HCT116 (cell line): ENCODE results near the gene CNST. TPM values are rescaled to one million over a fixed set of nuclear protein-coding genes. Genes with fewer than 3 reads are reported as not detected.

Source experiments
- ATAC-seq: fragments of 200-7000 bp; cut with Tn5 transposase; 2 replicates; pipeline ENCODE4 v1.9.1; 2020; ENCODE audit warnings: mild to moderate bottlenecking, moderate library complexity
- BruUV-seq: library from RNA; stranded (reverse); fragments of 400-500 nt; replicated peaks from 2 replicates; lab custom pipeline; 2021; lab: Mats Ljungman, UMichigan
- CTCF ChIA-PET: fragments of 300-600 bp; sonication (Branson Sonifier 250); formaldehyde crosslinking; loops from one replicate; lab custom pipeline; 2021; ENCODE audit warnings: antibody characterized with exemption; lab: Charles Lee
- POLR2A ChIA-PET: fragments of 300-600, 350-600 bp; sonication (Branson Sonifier 250); formaldehyde crosslinking; loops from one replicate; lab custom pipeline; 2021; ENCODE audit warnings: antibody characterized with exemption; lab: Charles Lee
- RAD21 ChIA-PET, 2 experiments: fragments of 300-600 bp; sonication (Branson Sonifier 250); formaldehyde crosslinking; loops; one replicate each; lab custom pipeline; 2023; ENCODE audit warnings: low total read pairs in 2 of 2; ENCODE audit not compliant: uncharacterized antibody in 2 of 2, unreplicated experiment in 2 of 2, low non-redundant PET in 1 of 2; lab: Charles Lee
- DNase-seq: peaks from one replicate; pipeline ENCODE4 v3.0.0-alpha.2; 2010; ENCODE audit warnings: low read depth, low spot score
- H2AFZ ChIP-seq: fragments of 200-600 bp; shearing (Covaris generic), sonication (generic); 2 replicates; pipeline ENCODE4 v1.6.1; 2017; ENCODE audit warnings: low read depth, mixed run types, mixed read lengths, antibody characterized with exemption, low read length; ENCODE audit not compliant: poor library complexity, severe bottlenecking
- H3K27ac ChIP-seq: 2 replicates; pipeline ENCODE4 v1.5.1; 2012; ENCODE audit warnings: low read depth, low read length
- H3K27me3 ChIP-seq: fragments of 200-600 bp; sonication (generic); 2 replicates; pipeline ENCODE4 v1.6.1; 2016; ENCODE audit warnings: mixed run types, low read length, mixed read lengths; ENCODE audit not compliant: insufficient read depth
- H3K36me3 ChIP-seq, 2 experiments: fragments of 200-500 bp in 1 of 2; fragments of 200-600 bp in 1 of 2; sonication (Bioruptor generic) in 1 of 2; sonication (generic) in 1 of 2; 2 replicates each; pipeline versions ENCODE4 v1.5.1 to v1.6.1; 2014 to 2016; ENCODE audit warnings: low read length in 2 of 2, inconsistent platforms in 1 of 2, mixed read lengths in 1 of 2, mixed run types in 1 of 2; ENCODE audit not compliant: insufficient read depth in 2 of 2, control insufficient read depth in 1 of 2
- H3K4me1 ChIP-seq, 2 experiments: fragments of 200-600 bp in 1 of 2; sonication (generic) in 1 of 2; 2 replicates each; pipeline versions ENCODE4 v1.5.1 to v1.6.1; 2012 to 2017; ENCODE audit warnings: low read length in 2 of 2, inconsistent platforms in 1 of 2, mild to moderate bottlenecking in 1 of 2, mixed read lengths in 1 of 2, mixed run types in 1 of 2, moderate library complexity in 1 of 2; ENCODE audit not compliant: insufficient read depth in 2 of 2, control insufficient read depth in 1 of 2
- H3K4me2 ChIP-seq: fragments of 200-600 bp; sonication (generic); 2 replicates; pipeline ENCODE4 v1.6.1; 2017; ENCODE audit warnings: mixed run types, low read length, mixed read lengths
- H3K4me3 ChIP-seq, 2 experiments: fragments of 200-600 bp in 1 of 2; sonication (generic) in 1 of 2; replicated peaks in 1 of 2; 2 replicates each; pipeline ENCODE4 v1.5.1; 2011 to 2016; ENCODE audit warnings: low read length in 2 of 2, control low read depth in 1 of 2, low read depth in 1 of 2, mild to moderate bottlenecking in 1 of 2, mixed read lengths in 1 of 2, mixed run types in 1 of 2
- H3K79me2 ChIP-seq: fragments of 200-600 bp; sonication (generic); 2 replicates; pipeline ENCODE4 v1.6.1; 2017; ENCODE audit warnings: mild to moderate bottlenecking, mixed run types, low read length, moderate library complexity, mixed read lengths; ENCODE audit not compliant: insufficient read depth
- H3K9ac ChIP-seq: fragments of 200-600 bp; sonication (generic); 2 replicates; pipeline ENCODE4 v1.6.1; 2016; ENCODE audit warnings: low read length, mixed read lengths
- H3K9me2 ChIP-seq: fragments of 200-600 bp; sonication (generic), shearing (Covaris generic); 2 replicates; pipeline ENCODE4 v1.6.1; 2017; ENCODE audit warnings: mixed run types, mild to moderate bottlenecking, moderate library complexity; ENCODE audit not compliant: insufficient read depth
- H3K9me3 ChIP-seq, 2 experiments: fragments of 200-500 bp in 1 of 2; fragments of 200-600 bp in 1 of 2; sonication (Bioruptor generic) in 1 of 2; sonication (generic) in 1 of 2; 2 replicates each; pipeline ENCODE4 v1.6.1; 2014 to 2017; ENCODE audit warnings: low read length in 2 of 2, mixed read lengths in 2 of 2, inconsistent platforms in 1 of 2, low read depth in 1 of 2, mild to moderate bottlenecking in 1 of 2, mixed run types in 1 of 2, moderate library complexity in 1 of 2; ENCODE audit not compliant: control insufficient read depth in 1 of 2, insufficient read depth in 1 of 2
- H4K20me1 ChIP-seq: fragments of 200-600 bp; sonication (generic), shearing (Covaris generic); 2 replicates; pipeline ENCODE4 v1.6.1; 2017; ENCODE audit warnings: mixed run types, mild to moderate bottlenecking, moderate library complexity; ENCODE audit not compliant: insufficient read depth
- CEBPB ChIP-seq: IDR thresholded peaks from 2 replicates; pipeline ENCODE4 v1.6.1; 2012; ENCODE audit warnings: low read depth
- EGR1 ChIP-seq: IDR thresholded peaks from 2 replicates; pipeline ENCODE4 v1.6.1; 2012; ENCODE audit warnings: low read depth
- ELF1 ChIP-seq: IDR thresholded peaks from 2 replicates; pipeline ENCODE4 v1.6.1; 2012; ENCODE audit warnings: low read depth, borderline replicate concordance
- JUND ChIP-seq: IDR thresholded peaks from 2 replicates; pipeline ENCODE4 v1.6.1; 2012
- MAX ChIP-seq: IDR thresholded peaks from 2 replicates; pipeline ENCODE4 v1.6.1; 2012
- REST ChIP-seq: IDR thresholded peaks from 2 replicates; pipeline ENCODE4 v1.6.1; 2012; ENCODE audit warnings: low read depth
- SP1 ChIP-seq: IDR thresholded peaks from 2 replicates; pipeline ENCODE4 v1.6.1; 2012; ENCODE audit warnings: low read depth
- SRF ChIP-seq: IDR thresholded peaks from 2 replicates; pipeline ENCODE4 v1.6.1; 2012; ENCODE audit warnings: low read depth
- ZBTB33 ChIP-seq: IDR thresholded peaks from 2 replicates; pipeline ENCODE4 v1.6.1; 2011; ENCODE audit warnings: mild to moderate bottlenecking, low read length, moderate library complexity; ENCODE audit not compliant: insufficient replicate concordance; ENCODE audit errors: extremely low read depth
- ZFX ChIP-seq: fragments of 450-650 bp; IDR thresholded peaks from 2 replicates; pipeline ENCODE4 v1.6.1; 2017
- ZNF274 ChIP-seq: fragments of 200-500 bp; sonication (Bioruptor generic); IDR thresholded peaks from 2 replicates; pipeline ENCODE4 v1.6.1; 2014; ENCODE audit warnings: mild to moderate bottlenecking, low read depth, low read length, inconsistent platforms
- intact Hi-C: fragments of 100-400 bp; cut with micrococcal nuclease; formaldehyde crosslinking; loops from 2 replicates; pipeline ENCODE4 v1.10.0; 2022
- total RNA-seq: library from RNA; stranded (reverse); gene quantifications from one replicate; pipeline ENCODE4 v1.2.1, GENCODE V29; 2021; ENCODE audit not compliant: unreplicated experiment

CNST gene
- total RNA-seq, 1 experiment from 2014 or later: 13.5 TPM

GRCh38 chr1:246579818-246580217 is 13.6 kb downstream of the CNST start:
- Histone ChIP-seq H2AFZ (no peak overlapping the region), H3K4me2 (no peak overlapping the region), H3K27me3 (no peaks in the 10 kb centered on the region), H3K4me3 (no peak overlapping the region), H3K9me3 (no peaks in the 10 kb centered on the region), H3K36me3 (no peaks in the 10 kb centered on the region), H3K9ac (no peak overlapping the region), H3K79me2 (peaks cover 52% of the 10 kb centered on the region), H4K20me1 (peaks cover 5% of the 10 kb centered on the region; the same call in 1 of the 2 replicates), H3K27ac (no peak overlapping the region), H3K9me2 (no peaks in the 10 kb centered on the region), H3K4me1 (no peaks in the 10 kb centered on the region)
- BruUV-seq: no TSS peak
- CTCF ChIA-PET: no interaction called here
- POLR2A ChIA-PET: no interaction called here
- ATAC-seq: no peak
- intact Hi-C loops: no loop called here
- RAD21 ChIA-PET: no interaction called here
- DNase-seq: no peak
- TF ChIP-seq SRF (no peak), MAX (no peak)

- no peak for ATAC-seq
- POLR2A ChIA-PET: no interaction called here
- CTCF ChIA-PET: no interaction called here
- TF ChIP-seq EGR1 (no peak), ZFX (no peak), JUND (no peak), CEBPB (no peak), REST (no peak), ZNF274 (no peak), ZBTB33 (no peak), SP1 (no peak), ELF1 (no peak)
Measured at GRCh38 chr1:246580497-246581370, 14.5 kb downstream of the CNST start.

More at GRCh38 chr1:246580497-246581370, 14.5 kb downstream of the CNST start:
- H2AFZ ChIP-seq: no peak overlapping the region
- no peak overlapping the region for H3K4me2 ChIP-seq
- peaks cover 5% of the 10 kb centered on the region; the same call in 1 of the 2 replicates for H4K20me1 ChIP-seq
- peaks cover 44% of the 10 kb centered on the region for H3K79me2 ChIP-seq
- H3K4me1 ChIP-seq: no peaks in the 10 kb centered on the region
- no peaks in the 10 kb centered on the region for H3K9me3 ChIP-seq
- no peaks in the 10 kb centered on the region for H3K36me3 ChIP-seq
- intact Hi-C loops: no loop called here
- H3K27me3 ChIP-seq: no peaks in the 10 kb centered on the region
- no peak overlapping the region for H3K9ac ChIP-seq
- H3K4me3 ChIP-seq: no peak overlapping the region
- no TSS peak for BruUV-seq
- no peaks in the 10 kb centered on the region for H3K9me2 ChIP-seq
- RAD21 ChIA-PET: no interaction called here
- H3K27ac ChIP-seq: no peak overlapping the region
- DNase-seq: no peak
